GM12865 (cell line): Measurements from ENCODE around the gene GLRX5.

ENCODE experiments used
- DNase-seq: peaks from one replicate; pipeline ENCODE4 v3.0.0; 2010; ENCODE audit warnings: low read depth
- H3K4me3 ChIP-seq: 2 replicates; pipeline ENCODE4 v1.5.1; 2011; ENCODE audit warnings: mild to moderate bottlenecking, low read depth, low read length, control low read depth
- TF ChIP-seq, protein P1 (sequence below): IDR thresholded peaks from 2 replicates; pipeline ENCODE4 v1.5.1; 2011; ENCODE audit warnings: low read length, control low read depth, low read depth, inconsistent platforms; ENCODE audit not compliant: insufficient read depth; ENCODE audit errors: missing control alignments

GLRX5 gene

DNA sequence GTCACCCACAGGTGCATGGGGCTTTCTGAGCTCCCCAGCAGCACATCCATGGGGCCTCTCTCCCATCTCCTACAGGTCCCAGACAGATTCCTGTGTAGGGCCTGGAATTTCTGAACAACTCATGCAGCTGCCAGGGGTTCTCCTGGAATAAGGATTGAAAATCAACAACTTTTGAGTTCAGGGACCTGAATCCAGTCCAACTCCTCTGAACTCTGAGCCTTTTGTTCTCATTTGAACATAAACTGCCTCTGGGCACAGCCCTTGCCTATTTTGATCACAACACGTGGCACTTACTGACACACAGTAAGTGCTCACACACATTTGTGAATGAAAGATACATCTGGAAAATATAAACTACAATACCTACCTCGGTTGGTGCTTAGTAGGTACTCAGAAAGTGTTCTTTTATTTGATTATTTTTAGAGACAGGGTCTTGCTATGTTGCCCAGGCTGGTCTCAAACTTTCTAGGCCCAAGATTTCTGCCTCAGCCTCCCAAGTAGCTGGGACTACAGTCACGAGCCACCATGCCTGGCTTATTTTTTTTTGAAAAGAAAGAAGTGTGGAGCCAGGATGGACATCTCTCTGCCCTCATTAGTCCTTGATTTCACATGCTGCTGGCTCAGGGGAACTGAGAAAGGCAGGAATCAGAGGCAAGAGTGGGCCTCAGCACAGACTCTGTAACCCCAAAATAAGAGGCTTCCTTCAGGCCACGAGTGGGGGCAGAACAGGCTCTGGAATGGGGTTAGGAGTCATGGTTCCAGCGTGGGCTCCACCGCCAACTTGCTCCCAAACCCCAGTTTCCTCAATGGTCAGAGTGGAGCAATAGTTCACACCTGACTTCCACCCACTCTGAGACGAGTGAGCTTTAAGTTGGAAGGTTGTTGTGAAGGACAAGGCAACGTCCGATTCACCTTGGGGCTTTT is 45.4 kb upstream of the GLRX5 start:
- H3K4me3 ChIP-seq: no peak overlapping the region
- TF ChIP-seq, protein P1, sequence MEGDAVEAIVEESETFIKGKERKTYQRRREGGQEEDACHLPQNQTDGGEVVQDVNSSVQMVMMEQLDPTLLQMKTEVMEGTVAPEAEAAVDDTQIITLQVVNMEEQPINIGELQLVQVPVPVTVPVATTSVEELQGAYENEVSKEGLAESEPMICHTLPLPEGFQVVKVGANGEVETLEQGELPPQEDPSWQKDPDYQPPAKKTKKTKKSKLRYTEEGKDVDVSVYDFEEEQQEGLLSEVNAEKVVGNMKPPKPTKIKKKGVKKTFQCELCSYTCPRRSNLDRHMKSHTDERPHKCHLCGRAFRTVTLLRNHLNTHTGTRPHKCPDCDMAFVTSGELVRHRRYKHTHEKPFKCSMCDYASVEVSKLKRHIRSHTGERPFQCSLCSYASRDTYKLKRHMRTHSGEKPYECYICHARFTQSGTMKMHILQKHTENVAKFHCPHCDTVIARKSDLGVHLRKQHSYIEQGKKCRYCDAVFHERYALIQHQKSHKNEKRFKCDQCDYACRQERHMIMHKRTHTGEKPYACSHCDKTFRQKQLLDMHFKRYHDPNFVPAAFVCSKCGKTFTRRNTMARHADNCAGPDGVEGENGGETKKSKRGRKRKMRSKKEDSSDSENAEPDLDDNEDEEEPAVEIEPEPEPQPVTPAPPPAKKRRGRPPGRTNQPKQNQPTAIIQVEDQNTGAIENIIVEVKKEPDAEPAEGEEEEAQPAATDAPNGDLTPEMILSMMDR: no peak
- DNase-seq: no peak

DNA sequence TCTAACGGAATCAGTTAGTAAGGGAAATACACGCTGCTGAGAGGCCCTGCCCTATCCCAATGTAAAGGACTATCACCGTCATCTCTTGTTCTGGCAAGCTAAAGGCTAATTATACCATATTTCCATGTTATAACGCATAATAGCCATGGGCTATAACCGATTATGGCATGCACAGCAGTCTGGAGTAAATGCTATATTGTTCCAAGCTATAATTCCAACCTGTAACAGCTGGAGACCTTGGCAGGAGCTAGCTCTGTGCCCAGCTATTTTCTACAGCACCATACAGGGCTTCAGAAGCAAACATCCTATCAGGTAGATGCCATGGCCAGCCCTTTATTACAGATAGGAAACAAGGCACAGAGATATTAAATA is 44.7 kb upstream of the GLRX5 start:
- TF ChIP-seq, protein P1: no peak
- no peak for DNase-seq
- no peak overlapping the region for H3K4me3 ChIP-seq

DNA sequence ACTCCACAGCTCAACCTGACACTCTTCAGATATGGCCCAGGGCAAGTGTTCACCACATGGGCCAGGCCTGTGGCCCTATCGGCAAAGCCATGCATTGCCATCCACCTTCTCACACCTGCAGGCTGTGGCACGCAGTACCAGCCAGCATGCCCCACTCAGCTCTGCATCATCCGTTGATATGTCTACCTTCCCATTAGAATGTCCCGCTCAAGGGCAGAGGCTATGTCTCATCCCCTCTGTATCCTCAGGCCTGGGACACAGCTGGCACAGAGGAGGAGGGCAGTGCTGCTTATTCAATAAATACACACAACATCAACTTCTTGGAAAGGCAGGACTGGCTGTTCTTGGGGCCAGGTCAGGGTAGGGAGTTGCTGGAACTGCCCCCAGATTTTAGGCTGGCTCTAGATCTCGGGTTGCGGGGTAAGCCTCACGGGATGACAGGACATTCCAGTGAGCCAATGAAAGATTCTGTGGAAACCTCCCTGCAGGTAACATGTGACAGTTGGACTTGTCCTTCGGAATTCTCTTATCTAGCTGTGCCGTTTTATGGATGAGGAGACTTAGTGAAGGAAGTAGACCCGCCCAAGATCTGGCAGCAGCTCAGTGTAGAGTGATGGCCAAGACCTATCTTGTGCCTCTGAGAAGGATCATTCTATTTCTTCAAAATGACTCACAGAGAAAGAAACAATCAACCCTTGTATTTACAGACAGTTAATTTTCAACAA is 44.0 kb upstream of the GLRX5 start:
- no peak overlapping the region for H3K4me3 ChIP-seq
- no peak for DNase-seq
- TF ChIP-seq, protein P1: no peak

GRCh38 chr14:95491936-95492608 is 42.8 kb upstream of the GLRX5 start:
- H3K4me3 ChIP-seq: no peak overlapping the region
- TF ChIP-seq, protein P1: no peak
- no peak for DNase-seq

GRCh38 chr14:95493503-95493902 is 41.3 kb upstream of the GLRX5 start:
- TF ChIP-seq, protein P1: no peak
- no peak overlapping the region for H3K4me3 ChIP-seq
- DNase-seq: no peak

DNA sequence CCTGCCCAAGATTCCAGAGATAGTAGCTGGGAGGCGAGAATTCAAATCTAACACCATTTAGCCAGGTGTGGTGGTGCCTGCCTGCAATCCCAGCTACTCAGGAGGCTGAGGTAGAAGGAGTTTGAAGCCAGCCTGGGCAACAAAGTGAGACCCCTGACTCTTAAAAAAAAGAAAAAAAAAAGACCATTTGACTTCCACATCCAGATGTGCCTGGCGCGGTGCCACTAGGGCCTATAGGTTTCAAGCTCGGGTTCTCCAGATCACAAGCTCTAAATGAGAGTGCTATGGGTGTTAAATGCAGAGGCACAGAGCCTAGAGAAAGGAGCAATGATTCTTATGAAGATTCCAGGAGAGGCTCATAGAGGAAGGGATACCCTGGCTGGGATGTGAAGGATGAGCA is 40.9 kb upstream of the GLRX5 start:
- H3K4me3 ChIP-seq: no peak overlapping the region
- DNase-seq: no peak
- TF ChIP-seq, protein P1: no peak
